GM12801 (cell line): ENCODE data around the gene CDK2AP2.

ENCODE experiments used
- TF ChIP-seq, protein P1 (sequence below): IDR thresholded peaks from one replicate; pipeline ENCODE4 v1.5.1; 2011; ENCODE audit warnings: control low read depth; ENCODE audit not compliant: insufficient read length; ENCODE audit errors: extremely low read depth

CDK2AP2 gene

DNA sequence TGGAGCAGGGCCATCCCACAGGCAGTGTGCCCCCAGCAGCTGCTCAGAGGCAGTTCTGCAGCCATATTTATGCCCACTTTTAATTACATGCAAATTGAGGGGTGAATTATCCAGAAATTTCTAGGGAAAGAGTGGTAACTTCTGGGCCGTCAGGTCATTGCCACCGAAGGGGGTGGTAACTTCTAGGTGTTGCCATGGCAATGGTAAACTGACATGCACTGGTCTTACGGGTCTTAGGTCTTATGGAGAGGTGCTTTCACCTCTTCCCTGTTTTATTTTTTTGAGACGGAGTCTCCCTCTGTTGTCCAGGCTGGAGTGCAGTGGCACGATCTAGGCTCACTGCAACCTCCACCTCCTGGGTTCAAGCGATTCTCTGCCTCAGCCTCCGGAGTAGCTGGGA is 35.1 kb downstream of the CDK2AP2 start:
- TF ChIP-seq, protein P1, sequence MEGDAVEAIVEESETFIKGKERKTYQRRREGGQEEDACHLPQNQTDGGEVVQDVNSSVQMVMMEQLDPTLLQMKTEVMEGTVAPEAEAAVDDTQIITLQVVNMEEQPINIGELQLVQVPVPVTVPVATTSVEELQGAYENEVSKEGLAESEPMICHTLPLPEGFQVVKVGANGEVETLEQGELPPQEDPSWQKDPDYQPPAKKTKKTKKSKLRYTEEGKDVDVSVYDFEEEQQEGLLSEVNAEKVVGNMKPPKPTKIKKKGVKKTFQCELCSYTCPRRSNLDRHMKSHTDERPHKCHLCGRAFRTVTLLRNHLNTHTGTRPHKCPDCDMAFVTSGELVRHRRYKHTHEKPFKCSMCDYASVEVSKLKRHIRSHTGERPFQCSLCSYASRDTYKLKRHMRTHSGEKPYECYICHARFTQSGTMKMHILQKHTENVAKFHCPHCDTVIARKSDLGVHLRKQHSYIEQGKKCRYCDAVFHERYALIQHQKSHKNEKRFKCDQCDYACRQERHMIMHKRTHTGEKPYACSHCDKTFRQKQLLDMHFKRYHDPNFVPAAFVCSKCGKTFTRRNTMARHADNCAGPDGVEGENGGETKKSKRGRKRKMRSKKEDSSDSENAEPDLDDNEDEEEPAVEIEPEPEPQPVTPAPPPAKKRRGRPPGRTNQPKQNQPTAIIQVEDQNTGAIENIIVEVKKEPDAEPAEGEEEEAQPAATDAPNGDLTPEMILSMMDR = no peak

DNA sequence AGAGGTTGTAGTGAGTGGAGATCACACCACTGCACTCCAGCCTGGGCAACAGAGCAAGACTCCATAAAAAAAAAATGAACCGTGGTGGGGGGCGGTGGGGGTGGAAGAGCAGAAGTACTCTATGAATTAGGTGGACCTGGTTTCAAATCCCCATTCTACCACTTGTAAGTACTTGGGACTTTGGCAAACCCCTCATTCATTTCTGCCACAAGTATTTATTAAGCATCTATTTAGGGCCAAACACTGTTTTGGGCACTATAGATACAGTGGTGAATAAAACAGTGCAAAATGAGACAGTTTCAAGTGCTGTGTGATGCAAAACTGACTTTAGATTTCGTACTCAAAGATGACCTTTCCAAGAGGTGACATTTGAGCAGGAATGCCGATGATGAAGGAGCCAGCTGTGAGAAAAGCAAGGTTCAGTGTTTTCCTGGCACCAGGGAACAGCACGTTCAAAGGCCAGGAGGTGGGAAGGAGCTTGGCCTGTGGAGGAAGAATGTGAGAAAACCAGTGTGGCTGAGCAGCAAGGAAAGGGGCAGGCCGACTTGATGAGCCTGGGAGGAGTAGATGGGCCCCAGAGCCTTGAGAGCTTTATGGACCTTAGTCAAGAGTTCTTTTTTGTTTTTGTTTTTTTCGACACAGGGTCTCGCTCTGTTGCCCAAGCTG is 37.5 kb downstream of the CDK2AP2 start:
- TF ChIP-seq, protein P1 = no peak

DNA sequence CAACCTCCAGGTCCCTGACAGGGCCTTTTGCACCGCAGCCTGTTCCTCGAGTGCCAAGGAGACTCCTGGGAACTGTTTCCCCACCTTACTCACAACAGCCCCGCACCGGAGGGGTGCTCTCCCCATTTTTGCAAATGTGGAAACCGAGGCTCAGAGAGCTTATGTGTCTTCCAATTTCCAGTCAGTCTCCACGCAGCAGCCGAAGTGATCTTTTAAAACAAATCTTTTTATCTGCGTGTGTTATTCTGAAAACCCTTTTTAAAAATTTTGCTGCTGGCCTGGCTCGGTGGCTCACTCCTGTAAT is 38.5 kb downstream of the CDK2AP2 start:
- TF ChIP-seq, protein P1 = no peak

DNA sequence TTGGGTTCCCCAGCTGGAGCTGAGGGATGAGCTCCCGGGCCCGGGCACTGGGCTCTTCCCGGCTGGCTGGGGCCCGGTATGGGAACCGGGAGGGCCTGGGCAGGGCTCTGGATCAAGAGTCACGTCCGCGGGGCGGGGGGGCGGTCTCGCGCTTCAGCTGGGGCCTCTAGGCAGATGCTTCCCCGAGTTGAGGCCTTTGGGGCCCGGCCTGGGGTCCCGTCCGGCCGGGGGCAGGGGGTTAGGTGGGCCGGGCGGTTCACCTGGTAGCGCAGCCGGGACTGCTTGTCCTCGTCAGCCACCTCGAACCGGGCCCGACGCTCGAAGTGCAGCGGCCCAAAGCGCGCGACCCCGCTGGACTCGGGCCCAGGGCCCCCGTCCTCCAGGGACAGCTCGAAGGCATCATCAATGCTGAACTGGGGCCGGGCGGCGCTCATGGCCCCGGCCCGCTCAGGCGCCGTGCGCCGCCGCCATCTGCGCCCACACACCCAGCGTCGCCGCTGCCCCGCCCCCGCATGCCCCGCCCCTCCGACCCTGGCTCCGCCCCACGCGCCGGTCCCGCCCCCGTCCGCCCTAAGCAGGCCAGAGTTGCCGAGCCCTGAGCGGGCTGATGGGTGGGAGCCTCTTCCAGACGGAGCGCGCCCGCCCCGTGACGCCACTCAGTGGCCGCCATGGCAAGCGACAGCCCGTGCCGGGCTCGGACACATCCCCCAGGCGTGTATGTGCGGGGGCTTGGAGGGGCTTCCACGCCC is 39.0 kb downstream of the CDK2AP2 start, which contains the start of gene TMEM134:
TMEM134 (minus strand) TSS at position 493 of the 749 bp plus-strand sequence; CDS start at position 434, 59 bp downstream.
- TF ChIP-seq, protein P1 = no peak

DNA sequence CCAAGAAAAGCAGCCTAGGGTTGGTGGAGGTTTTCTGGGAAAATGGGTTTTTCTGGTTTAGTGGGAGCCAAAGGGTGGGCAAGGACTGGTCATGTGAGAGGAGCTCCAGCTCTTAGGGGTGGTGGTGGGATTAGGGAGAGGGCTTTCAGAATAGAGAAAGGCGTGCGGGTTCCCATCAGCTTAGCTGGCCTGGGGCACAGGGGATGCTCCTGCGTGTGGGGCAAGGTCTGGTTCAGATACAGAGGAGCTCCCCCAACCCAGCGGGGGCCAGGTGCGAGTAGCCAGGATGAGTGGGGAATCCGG is 39.6 kb downstream of the CDK2AP2 start:
- TF ChIP-seq, protein P1 = no peak

DNA sequence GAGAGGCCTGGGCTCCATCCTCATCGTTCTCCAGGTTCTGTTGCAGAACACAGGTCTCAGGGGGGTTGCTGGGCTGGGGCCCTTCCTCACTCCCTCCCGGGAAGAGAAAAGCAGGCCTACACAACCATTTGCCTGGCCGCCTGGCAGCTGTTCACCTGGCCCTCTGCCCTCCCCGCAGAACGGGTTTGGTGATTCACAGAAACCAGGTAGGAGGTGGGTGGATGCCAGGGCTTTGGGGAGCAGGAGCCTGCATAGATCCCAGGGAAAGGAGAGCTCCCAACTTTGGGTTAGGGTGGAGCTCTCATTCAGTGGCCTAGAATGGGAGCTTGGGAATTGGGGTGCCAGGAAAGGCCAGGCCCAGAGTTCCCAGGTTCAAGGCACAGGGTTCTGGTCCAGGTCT is 39.9 kb downstream of the CDK2AP2 start:
- TF ChIP-seq, protein P1 = no peak

DNA sequence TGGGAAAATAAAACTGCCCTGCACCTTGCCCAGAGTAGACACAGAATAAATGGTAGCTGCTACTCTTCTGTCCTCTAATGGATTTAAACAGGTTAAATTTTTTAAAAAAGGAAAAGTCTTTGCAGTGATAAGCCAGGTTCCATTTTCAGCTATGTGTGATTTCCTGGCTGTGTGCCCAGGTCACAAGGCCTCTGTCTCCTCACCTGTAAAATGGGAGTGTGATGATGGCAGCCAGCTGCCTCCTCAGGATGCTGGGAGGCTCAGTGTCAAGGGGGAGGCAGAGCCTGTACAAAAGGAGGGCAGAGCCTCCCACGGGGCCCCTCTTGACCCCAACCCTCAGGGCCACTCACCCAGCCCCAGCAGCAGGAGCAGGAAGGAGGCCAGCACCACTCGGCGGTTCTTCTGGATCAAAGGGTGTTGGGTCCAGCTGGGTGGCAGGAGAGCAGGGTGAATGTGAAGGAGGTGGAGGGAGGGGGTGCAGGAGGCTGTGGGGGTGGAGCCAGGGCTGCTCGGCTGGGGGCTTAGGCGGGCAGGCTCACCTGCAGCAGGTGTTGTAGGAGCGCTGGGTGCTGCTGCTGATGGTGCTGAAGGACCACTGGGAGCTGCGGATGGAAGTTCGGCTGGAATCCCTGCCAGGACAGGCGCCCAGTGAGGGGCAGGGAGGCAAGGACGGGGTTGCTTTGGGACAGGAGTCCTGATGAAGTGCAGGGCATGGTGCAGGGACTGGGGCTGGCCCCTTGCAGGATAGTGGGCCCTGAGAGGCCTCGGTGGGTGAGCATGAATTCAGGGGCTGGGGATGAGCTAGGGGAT is 40.8 kb downstream of the CDK2AP2 start:
- TF ChIP-seq, protein P1 = no peak
